Hippocampal formation (tissue), 2 donors: ENCODE results near the gene PAGE2.
"Not testable (repeated sequence)": the region's sequence is repeated elsewhere in the genome, so short reads cannot be mapped to it uniquely, and the experiment has no call there.

Experiments used
- DNase-seq, 2 donors: peaks; one replicate each; lab custom pipeline; 2025; lab: John Stamatoyannopoulos, UW

PAGE2 gene

GRCh38 chrX:55123900-55124299 is 35.1 kb downstream of the PAGE2 start:
- DNase-seq = no peak

- DNase-seq = no peak
Observed at GRCh38 chrX:55127692-55128091, 38.9 kb downstream of the PAGE2 start.

GRCh38 chrX:55129361-55129760 is 40.5 kb downstream of the PAGE2 start:
- DNase-seq = no peak

GRCh38 chrX:55130481-55130880 is 41.7 kb downstream of the PAGE2 start:
- no peak for DNase-seq

- no peak for DNase-seq
Observed at GRCh38 chrX:55132416-55132815, 43.6 kb downstream of the PAGE2 start.

- DNase-seq = no peak
Observed at GRCh38 chrX:55135171-55135570, 46.4 kb downstream of the PAGE2 start.

- not testable (repeated sequence) for DNase-seq
Observed at GRCh38 chrX:55140800-55141199, 52.0 kb downstream of the PAGE2 start.
